GM18520 (cell line): ENCODE data around the gene AATF.

Experiments
- ATAC-seq: cut with Tn5 transposase; IDR thresholded peaks from one replicate; pipeline ENCODE4 v1.9.1; 2021; ENCODE audit not compliant: unreplicated experiment

The AATF gene

GRCh38 chr17:36977568-36977967 lies 28.8 kb downstream of the AATF start:
- ATAC-seq = no peak

GRCh38 chr17:36978810-36979564 lies 30.2 kb downstream of the AATF start:
- no peak for ATAC-seq

- no peak for ATAC-seq
Observed at GRCh38 chr17:36979565-36979941, 30.8 kb downstream of the AATF start.

- no peak for ATAC-seq
Observed at GRCh38 chr17:36980280-36980761, 31.6 kb downstream of the AATF start.

- no peak for ATAC-seq
Observed at GRCh38 chr17:36983618-36984017, 34.9 kb downstream of the AATF start.

GRCh38 chr17:36989173-36989572 lies 40.4 kb downstream of the AATF start:
- ATAC-seq = no peak

- ATAC-seq = no peak
Observed at GRCh38 chr17:36992701-36993100, 43.9 kb downstream of the AATF start.

- ATAC-seq = no peak
Observed at GRCh38 chr17:36993227-36993626, 44.5 kb downstream of the AATF start.

GRCh38 chr17:36994438-36994837 lies 45.7 kb downstream of the AATF start:
- no peak for ATAC-seq

GRCh38 chr17:36999471-36999870 lies 50.7 kb downstream of the AATF start:
- ATAC-seq = no peak

- no peak for ATAC-seq
Observed at GRCh38 chr17:37016780-37017179, 68.0 kb downstream of the AATF start.

GRCh38 chr17:37017404-37017803 lies 68.7 kb downstream of the AATF start:
- ATAC-seq = no peak

- ATAC-seq = no peak
Observed at GRCh38 chr17:37019117-37019740, 70.5 kb downstream of the AATF start.

- ATAC-seq = no peak
Observed at GRCh38 chr17:37019741-37020129, 71.0 kb downstream of the AATF start.

- no peak for ATAC-seq
Observed at GRCh38 chr17:37024181-37024637, 75.5 kb downstream of the AATF start.

- ATAC-seq = no peak
Observed at GRCh38 chr17:37025238-37025637, 76.5 kb downstream of the AATF start.

- no peak for ATAC-seq
Observed at GRCh38 chr17:37025847-37026530, 77.2 kb downstream of the AATF start.

- ATAC-seq = no peak
Observed at GRCh38 chr17:37026531-37026869, 77.7 kb downstream of the AATF start.

GRCh38 chr17:37028040-37028439 lies 79.3 kb downstream of the AATF start:
- no peak for ATAC-seq

GRCh38 chr17:37031493-37032083 lies 82.8 kb downstream of the AATF start:
- no peak for ATAC-seq

GRCh38 chr17:37037590-37038155 lies 88.9 kb downstream of the AATF start:
- no peak for ATAC-seq
